Measurements from ENCODE around the gene PKNOX1. TPM values are rescaled to one million over a fixed set of nuclear protein-coding genes. Genes with fewer than 3 reads are reported as not detected.

The PKNOX1 gene
- total RNA-seq, 1 donor from 2014 or later, result 18.1 TPM

Small RNA genes within 50 kb of the gene (microRNA-seq; reads per million reads assigned to microRNA genes)
- not detected for gene MIR5692B (ENCODE audit: borderline number of aligned reads)

Other genes starting within 250 kb of the PKNOX1 start
- gene WDR4, start 95.0 kb upstream of the PKNOX1 start, total RNA-seq, result 18.6 TPM
- gene NDUFV3, start 81.3 kb upstream of the PKNOX1 start, total RNA-seq, result 40.8 TPM
- gene ERVH48-1, start 48.9 kb upstream of the PKNOX1 start, total RNA-seq, result not detected
- 12.2 TPM for gene CBS, start 101.3 kb downstream of the PKNOX1 start, total RNA-seq
- 24.1 TPM for gene U2AF1, start 133.0 kb downstream of the PKNOX1 start, total RNA-seq
- not detected for gene CRYAA, start 194.4 kb downstream of the PKNOX1 start, total RNA-seq